HepG2 (cell line): ENCODE results near the gene STX1B. TPM values are rescaled to one million over a fixed set of nuclear protein-coding genes. Genes with fewer than 3 reads are reported as not detected.

Experiments used
- AGO1 ChIP-seq: fragments of 200-400 bp; formaldehyde crosslinking; IDR thresholded peaks from 2 replicates; pipeline ENCODE4 v1.6.1; 2017; ENCODE audit warnings: mild to moderate bottlenecking, low read depth, low read length, moderate library complexity; ENCODE audit not compliant: poor library complexity, severe bottlenecking
- AGO2 ChIP-seq: fragments of 200-400 bp; formaldehyde crosslinking; optimal IDR thresholded peaks from 2 replicates; pipeline ENCODE3; 2017; ENCODE audit warnings: mild to moderate bottlenecking, low read depth, low read length, moderate library complexity
- CREM ChIP-seq, 2 experiments: sonication (generic) in 1 of 2; formaldehyde crosslinking in 1 of 2; IDR thresholded peaks; 2 replicates each; pipeline versions ENCODE4 v1.4.0 to v1.6.1; 2016 to 2020; ENCODE audit warnings: antibody characterized with exemption in 1 of 2, mild to moderate bottlenecking in 1 of 2, missing genetic modification reagents in 1 of 2
- EP300 ChIP-seq, 3 experiments: sonication (generic) in 1 of 3; formaldehyde crosslinking in 1 of 3; IDR thresholded peaks; 2 replicates each; pipeline versions ENCODE4 v1.5.1 to v1.6.1; 2011 to 2020; ENCODE audit warnings: low read depth in 2 of 3, low read length in 2 of 3, borderline replicate concordance in 1 of 3, improper control_type of control experiment in 1 of 3, mild to moderate bottlenecking in 1 of 3, missing genetic modification reagents in 1 of 3, moderate library complexity in 1 of 3
- MIER3 ChIP-seq: IDR thresholded peaks from 2 replicates; pipeline ENCODE4 v1.6.1; 2016; ENCODE audit warnings: missing compliant biosample characterization, borderline replicate concordance
- PCBP2 ChIP-seq: fragments of 200-400 bp; formaldehyde crosslinking; optimal IDR thresholded peaks from 2 replicates; pipeline ENCODE3; 2018; ENCODE audit warnings: low read length, low read depth; ENCODE audit not compliant: poor library complexity, severe bottlenecking
- SETDB1 ChIP-seq: sonication (generic); formaldehyde crosslinking; IDR thresholded peaks from 2 replicates; pipeline ENCODE4 v1.5.1; 2020; ENCODE audit warnings: missing genetic modification reagents, mild to moderate bottlenecking, borderline replicate concordance
- STAT5B ChIP-seq: sonication (generic); formaldehyde crosslinking; IDR thresholded peaks from 2 replicates; pipeline ENCODE4 v1.4.0; 2020; ENCODE audit warnings: missing genetic modification reagents
- TSC22D2 ChIP-seq: sonication (generic); formaldehyde crosslinking; IDR thresholded peaks from 2 replicates; pipeline ENCODE4 v1.5.1; 2020; ENCODE audit warnings: missing genetic modification reagents, mild to moderate bottlenecking, borderline replicate concordance
- WIZ ChIP-seq: sonication (generic); formaldehyde crosslinking; IDR thresholded peaks from 2 replicates; pipeline ENCODE4 v1.5.1; 2020; ENCODE audit warnings: mild to moderate bottlenecking, missing genetic modification reagents
- ZNF24 ChIP-seq: fragments of 450-650 bp; IDR thresholded peaks from 2 replicates; pipeline ENCODE4 v1.6.1; 2017; ENCODE audit warnings: antibody characterized with exemption, mild to moderate bottlenecking
- ZNF619 ChIP-seq: sonication (generic); formaldehyde crosslinking; IDR thresholded peaks from 2 replicates; pipeline ENCODE4 v1.4.0; 2020; ENCODE audit warnings: mild to moderate bottlenecking, missing genetic modification reagents
- ZNF891 ChIP-seq: sonication (generic); formaldehyde crosslinking; IDR thresholded peaks from 2 replicates; pipeline ENCODE4 v1.5.0; 2020; ENCODE audit warnings: mild to moderate bottlenecking, missing genetic modification reagents
- polyA plus RNA-seq, 8 experiments: library from polyadenylated mRNA; depleted of rRNA in 3 of 8; stranded (reverse) in 7 of 8; unstranded in 1 of 8; fragments of >200 nt; fragmentation: Illumina TruSeq in 4 of 8; extraction: Trizol in 4 of 8; gene quantifications; 2 replicates each; pipeline versions ENCODE4 v1.2.1 to v1.2.3, GENCODE V29; 2011 to 2016; ENCODE audit warnings: low read depth in 4 of 8, missing spikeins in 1 of 8, mixed read lengths in 1 of 8; ENCODE audit not compliant: insufficient read depth in 1 of 8
- total RNA-seq, 5 experiments: library from RNA; depleted of rRNA; stranded (reverse); fragments of >200 nt; fragmentation: Illumina TruSeq; extraction: Trizol; gene quantifications; 2 replicates each; pipeline ENCODE4 v1.2.3, GENCODE V29; 2016; ENCODE audit warnings: low read depth in 1 of 5
- TF ChIP-seq, protein P1 (sequence below): sonication (generic); formaldehyde crosslinking; IDR thresholded peaks from 2 replicates; pipeline ENCODE4 v1.5.1; 2020; ENCODE audit warnings: mild to moderate bottlenecking, missing genetic modification reagents, borderline replicate concordance
- TF ChIP-seq, protein P2 (sequence below): sonication (generic); formaldehyde crosslinking; IDR thresholded peaks from 2 replicates; pipeline ENCODE4 v1.5.0; 2020; ENCODE audit warnings: mild to moderate bottlenecking, missing genetic modification reagents, borderline replicate concordance
- TF ChIP-seq, protein P3 (sequence below): sonication (generic); formaldehyde crosslinking; IDR thresholded peaks from 2 replicates; pipeline ENCODE4 v1.9.0; 2021; ENCODE audit warnings: missing genetic modification reagents, borderline replicate concordance

STX1B gene
- total and polyA plus RNA-seq, 2 of the 13 experiments (the other 11 are each of a cell fraction or from before 2014, with no cell fraction given): 2.1 to 3.0 TPM

DNA sequence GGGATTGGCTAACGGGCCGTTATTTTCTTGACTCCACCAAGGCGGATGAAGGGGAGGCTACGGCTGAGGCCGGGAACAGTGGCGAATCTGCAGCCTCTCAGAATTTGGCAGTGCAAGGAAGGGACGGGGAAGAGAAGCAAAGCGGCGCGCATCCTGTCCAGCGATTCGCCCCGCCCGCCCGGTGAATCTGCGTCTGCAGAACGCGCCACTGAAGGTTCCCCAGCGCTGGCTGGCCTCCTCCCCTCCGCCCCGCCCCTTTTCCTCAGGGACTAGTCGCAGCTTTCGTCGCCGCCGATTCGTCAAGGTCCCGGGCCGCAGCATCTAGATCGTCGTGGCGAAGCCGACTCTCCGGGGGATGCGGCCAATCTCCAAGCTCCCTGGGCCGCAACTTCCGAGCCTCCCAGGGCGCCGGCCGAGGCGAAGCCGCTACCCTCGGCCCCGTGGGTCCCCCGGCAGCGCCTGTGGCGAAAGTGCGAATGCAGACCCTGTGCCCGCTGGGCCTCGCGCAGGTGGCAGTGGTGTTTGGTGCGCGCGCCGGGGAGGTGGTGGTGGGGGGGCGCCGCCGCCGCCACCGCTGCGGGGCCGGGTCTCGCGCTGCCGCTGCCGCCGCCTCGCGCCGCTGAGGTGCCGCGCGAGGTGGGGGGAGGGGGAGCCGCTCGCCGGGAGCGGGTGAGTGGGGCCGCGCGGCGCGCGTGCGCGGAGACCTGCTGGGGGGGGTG is 52.8 kb downstream of the STX1B start, which contains the start of gene SETD1A (continued):
- TF ChIP-seq, protein P1, sequence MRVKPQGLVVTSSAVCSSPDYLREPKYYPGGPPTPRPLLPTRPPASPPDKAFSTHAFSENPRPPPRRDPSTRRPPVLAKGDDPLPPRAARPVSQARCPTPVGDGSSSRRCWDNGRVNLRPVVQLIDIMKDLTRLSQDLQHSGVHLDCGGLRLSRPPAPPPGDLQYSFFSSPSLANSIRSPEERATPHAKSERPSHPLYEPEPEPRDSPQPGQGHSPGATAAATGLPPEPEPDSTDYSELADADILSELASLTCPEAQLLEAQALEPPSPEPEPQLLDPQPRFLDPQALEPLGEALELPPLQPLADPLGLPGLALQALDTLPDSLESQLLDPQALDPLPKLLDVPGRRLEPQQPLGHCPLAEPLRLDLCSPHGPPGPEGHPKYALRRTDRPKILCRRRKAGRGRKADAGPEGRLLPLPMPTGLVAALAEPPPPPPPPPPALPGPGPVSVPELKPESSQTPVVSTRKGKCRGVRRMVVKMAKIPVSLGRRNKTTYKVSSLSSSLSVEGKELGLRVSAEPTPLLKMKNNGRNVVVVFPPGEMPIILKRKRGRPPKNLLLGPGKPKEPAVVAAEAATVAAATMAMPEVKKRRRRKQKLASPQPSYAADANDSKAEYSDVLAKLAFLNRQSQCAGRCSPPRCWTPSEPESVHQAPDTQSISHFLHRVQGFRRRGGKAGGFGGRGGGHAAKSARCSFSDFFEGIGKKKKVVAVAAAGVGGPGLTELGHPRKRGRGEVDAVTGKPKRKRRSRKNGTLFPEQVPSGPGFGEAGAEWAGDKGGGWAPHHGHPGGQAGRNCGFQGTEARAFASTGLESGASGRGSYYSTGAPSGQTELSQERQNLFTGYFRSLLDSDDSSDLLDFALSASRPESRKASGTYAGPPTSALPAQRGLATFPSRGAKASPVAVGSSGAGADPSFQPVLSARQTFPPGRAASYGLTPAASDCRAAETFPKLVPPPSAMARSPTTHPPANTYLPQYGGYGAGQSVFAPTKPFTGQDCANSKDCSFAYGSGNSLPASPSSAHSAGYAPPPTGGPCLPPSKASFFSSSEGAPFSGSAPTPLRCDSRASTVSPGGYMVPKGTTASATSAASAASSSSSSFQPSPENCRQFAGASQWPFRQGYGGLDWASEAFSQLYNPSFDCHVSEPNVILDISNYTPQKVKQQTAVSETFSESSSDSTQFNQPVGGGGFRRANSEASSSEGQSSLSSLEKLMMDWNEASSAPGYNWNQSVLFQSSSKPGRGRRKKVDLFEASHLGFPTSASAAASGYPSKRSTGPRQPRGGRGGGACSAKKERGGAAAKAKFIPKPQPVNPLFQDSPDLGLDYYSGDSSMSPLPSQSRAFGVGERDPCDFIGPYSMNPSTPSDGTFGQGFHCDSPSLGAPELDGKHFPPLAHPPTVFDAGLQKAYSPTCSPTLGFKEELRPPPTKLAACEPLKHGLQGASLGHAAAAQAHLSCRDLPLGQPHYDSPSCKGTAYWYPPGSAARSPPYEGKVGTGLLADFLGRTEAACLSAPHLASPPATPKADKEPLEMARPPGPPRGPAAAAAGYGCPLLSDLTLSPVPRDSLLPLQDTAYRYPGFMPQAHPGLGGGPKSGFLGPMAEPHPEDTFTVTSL: no peak
- TF ChIP-seq, protein P2, sequence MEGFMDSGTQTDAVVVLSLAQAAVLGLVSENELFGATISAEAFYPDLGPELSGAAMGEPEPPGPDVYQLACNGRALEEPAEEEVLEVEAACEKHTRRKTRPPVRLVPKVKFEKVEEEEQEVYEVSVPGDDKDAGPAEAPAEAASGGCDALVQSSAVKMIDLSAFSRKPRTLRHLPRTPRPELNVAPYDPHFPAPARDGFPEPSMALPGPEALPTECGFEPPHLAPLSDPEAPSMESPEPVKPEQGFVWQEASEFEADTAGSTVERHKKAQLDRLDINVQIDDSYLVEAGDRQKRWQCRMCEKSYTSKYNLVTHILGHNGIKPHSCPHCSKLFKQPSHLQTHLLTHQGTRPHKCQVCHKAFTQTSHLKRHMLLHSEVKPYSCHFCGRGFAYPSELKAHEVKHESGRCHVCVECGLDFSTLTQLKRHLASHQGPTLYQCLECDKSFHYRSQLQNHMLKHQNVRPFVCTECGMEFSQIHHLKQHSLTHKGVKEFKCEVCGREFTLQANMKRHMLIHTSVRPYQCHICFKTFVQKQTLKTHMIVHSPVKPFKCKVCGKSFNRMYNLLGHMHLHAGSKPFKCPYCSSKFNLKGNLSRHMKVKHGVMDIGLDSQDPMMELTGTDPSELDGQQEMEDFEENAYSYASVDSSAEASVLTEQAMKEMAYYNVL (CRISPR knock-in tag): peak; percentile 10; the same call in 1 of the 2 replicates
- no peak for TF ChIP-seq SETDB1 (CRISPR knock-in tag)
- TF ChIP-seq STAT5B (CRISPR knock-in tag): no peak
- TF ChIP-seq EP300 (IDR thresholded peaks at IDR 0.05; ENCODE audit: low read depth in 2 of 2, low read length in 2 of 2): peak in 1 of 2 experiments; percentile 35; a peak in 2 of 4 replicates
- TF ChIP-seq EP300 (CRISPR knock-in tag; IDR thresholded peaks at IDR 0.05; ENCODE audit: borderline replicate concordance): peak; percentile 46; the same call in 1 of the 2 replicates
- TF ChIP-seq, protein P3, sequence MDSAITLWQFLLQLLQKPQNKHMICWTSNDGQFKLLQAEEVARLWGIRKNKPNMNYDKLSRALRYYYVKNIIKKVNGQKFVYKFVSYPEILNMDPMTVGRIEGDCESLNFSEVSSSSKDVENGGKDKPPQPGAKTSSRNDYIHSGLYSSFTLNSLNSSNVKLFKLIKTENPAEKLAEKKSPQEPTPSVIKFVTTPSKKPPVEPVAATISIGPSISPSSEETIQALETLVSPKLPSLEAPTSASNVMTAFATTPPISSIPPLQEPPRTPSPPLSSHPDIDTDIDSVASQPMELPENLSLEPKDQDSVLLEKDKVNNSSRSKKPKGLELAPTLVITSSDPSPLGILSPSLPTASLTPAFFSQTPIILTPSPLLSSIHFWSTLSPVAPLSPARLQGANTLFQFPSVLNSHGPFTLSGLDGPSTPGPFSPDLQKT (CRISPR knock-in tag): no peak
- TF ChIP-seq ZNF24: peak; percentile 9; the same call in 1 of the 2 replicates
- TF ChIP-seq ZNF619 (CRISPR knock-in tag): 0 out of 2 replicates have a peak, but pooled peaks have one; percentile 78
- TF ChIP-seq CREM (IDR thresholded peaks at IDR 0.05): peak; percentile 87
- no peak for TF ChIP-seq CREM (CRISPR knock-in tag; IDR thresholded peaks at IDR 0.05)
- no peak for TF ChIP-seq MIER3 (CRISPR knock-in tag)
- peak; percentile 89 for TF ChIP-seq AGO1
- TF ChIP-seq AGO2: peak; percentile 95
- no peak; the same call in 1 of the 2 replicates for TF ChIP-seq TSC22D2 (CRISPR knock-in tag)
- no peak for TF ChIP-seq WIZ (CRISPR knock-in tag)
- peak; percentile 88 for TF ChIP-seq ZNF891 (CRISPR knock-in tag)
- TF ChIP-seq PCBP2: no peak
